Measurements from ENCODE around the gene GDPD5. TPM values are rescaled to one million over a fixed set of nuclear protein-coding genes. Genes with fewer than 3 reads are reported as not detected.

Gene GDPD5
- total and polyA plus RNA-seq, 9 of the 15 experiments (the other 6 are each of a cell fraction or from before 2014, with no cell fraction given): 0.32 to 27.3 (median 8.0) TPM

DNA sequence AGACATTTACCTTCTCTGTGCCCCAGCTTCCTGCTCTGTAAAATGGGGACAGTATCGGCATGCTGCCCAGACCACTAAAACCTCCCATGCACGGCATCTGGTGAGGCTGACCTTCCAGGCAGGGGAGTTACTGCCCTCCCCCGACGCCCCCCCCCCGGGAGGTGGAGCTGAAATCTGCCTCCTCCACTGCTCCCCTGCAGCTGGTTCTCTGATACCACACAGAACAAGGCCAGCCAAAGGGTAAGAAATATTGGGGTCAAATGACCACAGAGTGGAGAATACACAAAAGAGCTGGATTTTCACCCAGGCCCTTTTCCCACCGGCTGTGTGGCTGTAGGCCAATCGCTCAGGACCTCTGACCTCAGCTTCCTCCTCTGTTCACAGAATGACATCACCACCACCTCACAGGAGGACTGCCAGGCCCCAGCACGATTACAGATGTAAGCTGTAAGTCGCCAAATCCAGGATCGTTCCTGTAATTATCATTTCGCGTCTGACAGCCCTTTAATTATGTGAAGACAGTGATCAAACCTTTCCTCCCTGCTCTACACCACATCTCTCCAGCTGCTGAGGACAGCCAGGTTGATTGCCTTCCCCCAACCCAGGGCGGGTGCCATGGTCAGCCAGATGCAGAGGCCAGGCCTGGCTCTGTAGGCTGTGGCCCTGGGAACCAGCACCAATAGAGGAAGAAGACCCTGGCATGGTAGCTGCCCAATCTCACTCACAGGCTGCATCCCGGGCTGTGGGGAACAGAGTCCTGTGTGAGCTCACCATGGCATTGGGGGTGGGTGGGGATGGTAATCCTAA lies 57.0 kb downstream of the GDPD5 start (continued):
- no peak for TF ChIP-seq BRCA1 (IDR thresholded peaks at IDR 0.05)
- no peak for TF ChIP-seq BRCA1 (CRISPR knock-in tag; IDR thresholded peaks at IDR 0.05)
- peak; percentile 27; the same call in 1 of the 2 replicates for TF ChIP-seq DPF2 (IDR thresholded peaks at IDR 0.05)
- TF ChIP-seq, protein P1, sequence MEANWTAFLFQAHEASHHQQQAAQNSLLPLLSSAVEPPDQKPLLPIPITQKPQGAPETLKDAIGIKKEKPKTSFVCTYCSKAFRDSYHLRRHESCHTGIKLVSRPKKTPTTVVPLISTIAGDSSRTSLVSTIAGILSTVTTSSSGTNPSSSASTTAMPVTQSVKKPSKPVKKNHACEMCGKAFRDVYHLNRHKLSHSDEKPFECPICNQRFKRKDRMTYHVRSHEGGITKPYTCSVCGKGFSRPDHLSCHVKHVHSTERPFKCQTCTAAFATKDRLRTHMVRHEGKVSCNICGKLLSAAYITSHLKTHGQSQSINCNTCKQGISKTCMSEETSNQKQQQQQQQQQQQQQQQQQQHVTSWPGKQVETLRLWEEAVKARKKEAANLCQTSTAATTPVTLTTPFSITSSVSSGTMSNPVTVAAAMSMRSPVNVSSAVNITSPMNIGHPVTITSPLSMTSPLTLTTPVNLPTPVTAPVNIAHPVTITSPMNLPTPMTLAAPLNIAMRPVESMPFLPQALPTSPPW (CRISPR knock-in tag; IDR thresholded peaks at IDR 0.05): peak; percentile 91
- 0 out of 4 replicates have a peak, but pooled peaks of 1 of the 2 experiments have one; percentile 25 for TF ChIP-seq TEAD1 (CRISPR knock-in tag; IDR thresholded peaks at IDR 0.05)
- peak; percentile 28; the same call in 1 of the 2 replicates for TF ChIP-seq ARID1B (IDR thresholded peaks at IDR 0.05)
- TF ChIP-seq, protein P2, sequence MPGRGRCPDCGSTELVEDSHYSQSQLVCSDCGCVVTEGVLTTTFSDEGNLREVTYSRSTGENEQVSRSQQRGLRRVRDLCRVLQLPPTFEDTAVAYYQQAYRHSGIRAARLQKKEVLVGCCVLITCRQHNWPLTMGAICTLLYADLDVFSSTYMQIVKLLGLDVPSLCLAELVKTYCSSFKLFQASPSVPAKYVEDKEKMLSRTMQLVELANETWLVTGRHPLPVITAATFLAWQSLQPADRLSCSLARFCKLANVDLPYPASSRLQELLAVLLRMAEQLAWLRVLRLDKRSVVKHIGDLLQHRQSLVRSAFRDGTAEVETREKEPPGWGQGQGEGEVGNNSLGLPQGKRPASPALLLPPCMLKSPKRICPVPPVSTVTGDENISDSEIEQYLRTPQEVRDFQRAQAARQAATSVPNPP (IDR thresholded peaks at IDR 0.05; ENCODE audit: borderline replicate concordance, insufficient read depth, insufficient read length): no peak
- TF ChIP-seq NR2C2 (CRISPR knock-in tag; IDR thresholded peaks at IDR 0.05): no peak
- TF ChIP-seq NR2C2 (tag; IDR thresholded peaks at IDR 0.05): peak; percentile 94
- peak; percentile 62 for TF ChIP-seq GABPB1 (CRISPR knock-in tag; IDR thresholded peaks at IDR 0.05)
- TF ChIP-seq, protein P3, sequence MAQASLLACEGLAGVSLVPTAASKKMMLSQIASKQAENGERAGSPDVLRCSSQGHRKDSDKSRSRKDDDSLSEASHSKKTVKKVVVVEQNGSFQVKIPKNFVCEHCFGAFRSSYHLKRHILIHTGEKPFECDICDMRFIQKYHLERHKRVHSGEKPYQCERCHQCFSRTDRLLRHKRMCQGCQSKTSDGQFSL (CRISPR knock-in tag; IDR thresholded peaks at IDR 0.05): peak; percentile 83; the same call in 1 of the 2 replicates
- TF ChIP-seq, protein P3 (tag; IDR thresholded peaks at IDR 0.05): peak in 1 of 2 experiments; percentile 76; a peak in 1 of 4 replicates
- TF ChIP-seq ZNF75A (CRISPR knock-in tag; IDR thresholded peaks at IDR 0.05): peak; percentile 91
- TF ChIP-seq, protein P4, sequence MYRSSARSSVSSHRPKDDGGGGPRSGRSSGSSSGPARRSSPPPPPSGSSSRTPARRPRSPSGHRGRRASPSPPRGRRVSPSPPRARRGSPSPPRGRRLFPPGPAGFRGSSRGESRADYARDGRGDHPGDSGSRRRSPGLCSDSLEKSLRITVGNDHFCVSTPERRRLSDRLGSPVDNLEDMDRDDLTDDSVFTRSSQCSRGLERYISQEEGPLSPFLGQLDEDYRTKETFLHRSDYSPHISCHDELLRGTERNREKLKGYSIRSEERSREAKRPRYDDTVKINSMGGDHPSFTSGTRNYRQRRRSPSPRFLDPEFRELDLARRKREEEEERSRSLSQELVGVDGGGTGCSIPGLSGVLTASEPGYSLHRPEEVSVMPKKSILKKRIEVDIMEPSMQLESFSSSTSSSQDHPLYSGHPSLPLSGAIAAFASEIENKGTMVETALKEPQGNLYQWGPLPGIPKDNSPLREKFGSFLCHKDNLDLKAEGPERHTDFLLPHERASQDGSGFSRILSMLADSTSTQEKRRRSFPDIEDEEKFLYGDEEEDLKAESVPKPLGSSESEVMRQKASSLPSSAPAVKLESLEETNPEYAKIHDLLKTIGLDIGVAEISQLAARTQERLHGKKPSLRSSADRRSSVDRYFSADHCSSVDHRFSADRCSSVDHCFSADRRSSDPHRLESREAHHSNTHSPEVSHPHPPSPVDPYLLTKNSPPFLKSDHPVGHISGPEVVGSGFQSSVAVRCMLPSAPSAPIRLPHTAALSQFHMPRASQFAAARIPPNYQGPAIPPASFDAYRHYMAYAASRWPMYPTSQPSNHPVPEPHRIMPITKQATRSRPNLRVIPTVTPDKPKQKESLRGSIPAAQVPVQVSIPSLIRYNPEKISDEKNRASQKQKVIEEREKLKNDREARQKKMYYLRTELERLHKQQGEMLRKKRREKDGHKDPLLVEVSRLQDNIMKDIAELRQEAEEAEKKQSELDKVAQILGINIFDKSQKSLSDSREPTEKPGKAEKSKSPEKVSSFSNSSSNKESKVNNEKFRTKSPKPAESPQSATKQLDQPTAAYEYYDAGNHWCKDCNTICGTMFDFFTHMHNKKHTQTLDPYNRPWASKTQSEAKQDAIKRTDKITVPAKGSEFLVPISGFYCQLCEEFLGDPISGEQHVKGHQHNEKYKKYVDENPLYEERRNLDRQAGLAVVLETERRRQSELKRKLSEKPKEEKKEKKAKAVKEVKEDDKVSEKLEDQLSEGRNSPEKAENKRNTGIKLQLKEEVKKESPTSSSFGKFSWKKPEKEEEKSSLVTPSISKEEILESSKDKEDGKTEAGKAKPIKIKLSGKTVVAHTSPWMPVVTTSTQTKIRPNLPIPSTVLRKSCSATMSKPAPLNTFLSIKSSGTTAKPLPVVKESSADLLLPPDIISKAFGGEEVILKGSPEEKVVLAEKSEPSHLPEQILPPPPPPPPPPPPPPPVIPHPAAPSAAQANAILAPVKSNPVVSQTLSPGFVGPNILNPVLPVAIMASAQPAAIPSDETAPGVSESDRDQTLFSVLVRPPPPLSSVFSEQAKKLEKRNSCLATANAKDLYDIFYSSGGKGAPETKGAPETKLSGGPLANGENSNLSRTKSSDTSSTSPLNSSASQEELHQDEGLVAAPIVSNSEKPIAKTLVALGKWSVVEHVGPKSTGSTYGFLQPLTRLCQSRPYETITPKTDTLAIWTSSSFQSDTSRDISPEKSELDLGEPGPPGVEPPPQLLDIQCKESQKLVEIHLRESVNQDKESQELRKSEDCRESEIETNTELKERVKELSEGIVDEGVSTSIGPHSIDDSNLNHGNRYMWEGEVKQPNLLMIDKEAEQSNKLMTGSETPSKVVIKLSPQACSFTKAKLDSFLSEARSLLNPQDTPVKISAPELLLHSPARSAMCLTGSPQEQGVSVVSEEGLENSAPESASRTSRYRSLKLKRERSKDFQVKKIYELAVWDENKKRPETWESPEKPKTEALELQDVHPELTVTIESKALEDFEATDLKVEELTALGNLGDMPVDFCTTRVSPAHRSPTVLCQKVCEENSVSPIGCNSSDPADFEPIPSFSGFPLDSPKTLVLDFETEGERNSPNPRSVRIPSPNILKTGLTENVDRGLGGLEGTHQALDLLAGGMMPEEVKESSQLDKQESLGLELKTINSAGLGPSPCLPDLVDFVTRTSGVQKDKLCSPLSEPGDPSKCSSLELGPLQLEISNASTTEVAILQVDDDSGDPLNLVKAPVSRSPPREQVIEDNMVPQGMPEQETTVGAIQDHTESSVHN (IDR thresholded peaks at IDR 0.05; ENCODE audit: borderline replicate concordance in 1 of 2, low read depth in 1 of 2): 0 out of 4 replicates have a peak, but pooled peaks of 1 of the 2 experiments have one; percentile 13
- no peak for TF ChIP-seq NFYB (IDR thresholded peaks at IDR 0.05; ENCODE audit: extremely low read depth, insufficient read length)
